Esophagus squamous epithelium (tissue), 5 donors: ENCODE measurements around the gene PTPRN2. TPM values are rescaled to one million over a fixed set of nuclear protein-coding genes. Genes with fewer than 3 reads are reported as not detected.

Source experiments
- DNase-seq: peaks from one replicate; lab custom pipeline; 2025; lab: John Stamatoyannopoulos, UW
- H3K27ac ChIP-seq, 4 donors: fragments of 200-600 bp; sonication (generic); one replicate each; pipeline ENCODE4 v1.5.1; 2016 to 2019; ENCODE audit warnings: mild to moderate bottlenecking in 1 of 4
- H3K27me3 ChIP-seq, 4 donors: fragments of 200-600 bp; sonication (generic); 1 replicate in 3 of 4; 2 replicates in 1 of 4; pipeline versions ENCODE4 v1.5.1 to v1.6.0; 2017 to 2021; ENCODE audit warnings: antibody characterized with exemption in 1 of 4
- H3K36me3 ChIP-seq, 3 donors: fragments of 200-600 bp; sonication (generic); one replicate each; pipeline ENCODE4 v1.5.1; 2016 to 2019
- H3K4me1 ChIP-seq, 3 donors: fragments of 200-600 bp; sonication (generic); one replicate each; pipeline ENCODE4 v1.5.1; 2017 to 2019
- H3K4me3 ChIP-seq, 4 donors: fragments of 200-600 bp; sonication (generic); 1 replicate in 3 of 4; 2 replicates in 1 of 4; pipeline ENCODE4 v1.5.1; 2016 to 2019; ENCODE audit warnings: mild to moderate bottlenecking in 2 of 4, moderate library complexity in 1 of 4
- H3K9me3 ChIP-seq, 3 donors: fragments of 200-600 bp; sonication (generic); one replicate each; pipeline ENCODE4 v1.5.1; 2016 to 2019
- POLR2A ChIP-seq, 4 donors: fragments of 450-650 bp; IDR thresholded peaks; one replicate each; pipeline ENCODE4 v1.6.1; 2017; ENCODE audit warnings: antibody characterized with exemption in 4 of 4, mild to moderate bottlenecking in 4 of 4, moderate library complexity in 3 of 4
- WGBS, 2 donors: methylation state at CpG; one replicate each; pipeline ENCODE4 v1.1.5; 2018; 5-methylcytosine and 5-hydroxymethylcytosine counted together
- intact Hi-C: fragments of 100-400 bp; cut with DNase I; formaldehyde crosslinking; loops from one replicate; pipeline ENCODE4 v1.15.0; 2022
- total RNA-seq, 4 donors: library from RNA; depleted of rRNA; stranded (reverse); fragments of >200 nt; gene quantifications; one replicate each; pipeline ENCODE4 v1.1.0, GENCODE V29; 2016
- TF ChIP-seq, protein P1 (sequence below), 6 experiments: fragments of 450-650 bp in 4 of 6; fragments of 200-600 bp in 2 of 6; sonication (generic) in 2 of 6; IDR thresholded peaks; one replicate each; pipeline ENCODE4 v1.5.1; 2016 to 2019; ENCODE audit warnings: antibody characterized with exemption in 6 of 6, mild to moderate bottlenecking in 4 of 6, moderate library complexity in 4 of 6
- donor health status: DM: yes; HTN: yes; CAD: no.

Gene PTPRN2
- total RNA-seq, 4 donors from 2014 or later: 0.38 to 2.7 (median 1.0) TPM

GRCh38 chr7:157514746-157515145 is 1072.9 kb downstream of the PTPRN2 start:
- H3K9me3 ChIP-seq: no peaks in the 10 kb centered on the region
- no peaks in the 10 kb centered on the region for H3K4me1 ChIP-seq
- no peaks in the 10 kb centered on the region for H3K36me3 ChIP-seq
- peaks cover 0 to 45% (median 0%) of the 10 kb centered on the region in 4 donors for H3K27me3 ChIP-seq
- H3K4me3 ChIP-seq: no peak overlapping the region
- WGBS, 2 donors: 70% methylated on average over 2 of the region's 6 CpGs; no CpG with 5 or more reads in 1 of the 2 donors
- no peak overlapping the region for H3K27ac ChIP-seq
- intact Hi-C loops: no loop called here
- TF ChIP-seq, protein P1, sequence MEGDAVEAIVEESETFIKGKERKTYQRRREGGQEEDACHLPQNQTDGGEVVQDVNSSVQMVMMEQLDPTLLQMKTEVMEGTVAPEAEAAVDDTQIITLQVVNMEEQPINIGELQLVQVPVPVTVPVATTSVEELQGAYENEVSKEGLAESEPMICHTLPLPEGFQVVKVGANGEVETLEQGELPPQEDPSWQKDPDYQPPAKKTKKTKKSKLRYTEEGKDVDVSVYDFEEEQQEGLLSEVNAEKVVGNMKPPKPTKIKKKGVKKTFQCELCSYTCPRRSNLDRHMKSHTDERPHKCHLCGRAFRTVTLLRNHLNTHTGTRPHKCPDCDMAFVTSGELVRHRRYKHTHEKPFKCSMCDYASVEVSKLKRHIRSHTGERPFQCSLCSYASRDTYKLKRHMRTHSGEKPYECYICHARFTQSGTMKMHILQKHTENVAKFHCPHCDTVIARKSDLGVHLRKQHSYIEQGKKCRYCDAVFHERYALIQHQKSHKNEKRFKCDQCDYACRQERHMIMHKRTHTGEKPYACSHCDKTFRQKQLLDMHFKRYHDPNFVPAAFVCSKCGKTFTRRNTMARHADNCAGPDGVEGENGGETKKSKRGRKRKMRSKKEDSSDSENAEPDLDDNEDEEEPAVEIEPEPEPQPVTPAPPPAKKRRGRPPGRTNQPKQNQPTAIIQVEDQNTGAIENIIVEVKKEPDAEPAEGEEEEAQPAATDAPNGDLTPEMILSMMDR (IDR thresholded peaks at IDR 0.05): no peak
- TF ChIP-seq POLR2A (IDR thresholded peaks at IDR 0.05): no peak
- no peak for DNase-seq

DNA sequence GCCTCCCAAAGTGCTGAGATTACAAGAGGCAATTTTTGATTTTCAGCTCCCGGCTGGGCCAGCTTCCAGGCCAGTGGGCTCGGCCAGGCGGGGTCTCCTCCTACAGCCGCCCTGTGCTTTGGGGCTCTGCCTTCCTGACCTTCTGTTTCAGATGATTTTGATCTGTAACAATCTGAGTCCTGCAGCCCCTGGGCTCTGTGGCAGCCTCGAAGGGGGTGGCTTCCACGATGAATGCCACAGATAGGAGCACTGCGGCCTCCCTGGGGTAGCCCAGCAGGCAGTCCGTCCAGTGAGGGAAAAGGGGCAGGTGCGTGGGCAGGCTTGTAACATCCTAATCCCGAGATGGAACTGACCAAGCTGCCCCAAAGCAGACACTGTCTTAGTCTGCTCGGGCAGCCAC is 1073.3 kb downstream of the PTPRN2 start:
- intact Hi-C loops: no loop called here
- H3K4me3 ChIP-seq: no peak overlapping the region
- no peak for DNase-seq
- 66 to 80% methylated on average over 6 to 10 of the region's 11 CpGs for WGBS, 2 donors
- H3K27me3 ChIP-seq: peaks cover 0 to 44% (median 0%) of the 10 kb centered on the region in 4 donors
- no peak overlapping the region for H3K27ac ChIP-seq
- H3K9me3 ChIP-seq: no peaks in the 10 kb centered on the region
- no peaks in the 10 kb centered on the region for H3K4me1 ChIP-seq
- no peaks in the 10 kb centered on the region for H3K36me3 ChIP-seq
- TF ChIP-seq POLR2A (IDR thresholded peaks at IDR 0.05): no peak
- TF ChIP-seq, protein P1 (IDR thresholded peaks at IDR 0.05): no peak

GRCh38 chr7:157513682-157514081 is 1073.9 kb downstream of the PTPRN2 start:
- 80 to 86% methylated on average over 16 of the region's 16 CpGs for WGBS, 2 donors
- intact Hi-C loops: no loop called here
- no peak for DNase-seq

DNA sequence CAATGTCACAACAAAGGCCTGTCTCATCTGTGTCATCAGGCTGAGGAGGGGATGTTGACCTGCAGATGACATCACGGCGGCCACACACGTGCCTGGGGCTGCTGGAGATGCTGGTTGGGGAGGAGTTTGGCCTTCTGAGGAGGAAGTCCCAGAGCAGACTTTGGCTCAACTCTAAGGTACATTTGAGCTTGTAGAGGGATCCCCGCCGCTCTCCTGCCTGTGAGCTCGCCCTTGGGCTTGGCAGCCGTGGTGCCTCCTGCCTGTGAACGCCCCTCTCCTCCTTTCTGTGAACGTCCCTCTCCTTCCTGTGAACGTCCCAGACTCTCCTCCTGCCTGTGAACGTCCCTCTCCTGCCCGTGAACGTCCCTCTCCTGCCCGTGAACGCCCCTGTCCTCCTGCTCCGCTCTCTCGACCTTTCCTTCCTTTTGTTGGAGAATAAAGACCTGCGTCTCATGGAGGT is 1074.4 kb downstream of the PTPRN2 start:
- no peak for DNase-seq
- 68 to 77% methylated on average over 11 to 18 of the region's 18 CpGs for WGBS, 2 donors
- H3K4me1 ChIP-seq: no peaks in the 10 kb centered on the region

More at GRCh38 chr7:157513682-157514081, 1073.9 kb downstream of the PTPRN2 start:
- no peak for TF ChIP-seq POLR2A (IDR thresholded peaks at IDR 0.05)
- TF ChIP-seq, protein P1 (IDR thresholded peaks at IDR 0.05): no peak
- H3K4me1 ChIP-seq: no peaks in the 10 kb centered on the region
- peaks cover 0 to 45% (median 0%) of the 10 kb centered on the region in 4 donors for H3K27me3 ChIP-seq
- no peak overlapping the region for H3K27ac ChIP-seq
- no peaks in the 10 kb centered on the region for H3K36me3 ChIP-seq
- H3K9me3 ChIP-seq: no peaks in the 10 kb centered on the region
- no peak overlapping the region for H3K4me3 ChIP-seq

GRCh38 chr7:157509226-157509625 is 1078.4 kb downstream of the PTPRN2 start:
- H3K27ac ChIP-seq: no peak overlapping the region
- DNase-seq: no peak
- H3K4me3 ChIP-seq: no peak overlapping the region
- peaks cover 0 to 7% (median 0%) of the 10 kb centered on the region in 3 donors for H3K9me3 ChIP-seq
- 72 to 73% methylated on average over 2 of the region's 2 CpGs for WGBS, 2 donors
- no peak for TF ChIP-seq POLR2A (IDR thresholded peaks at IDR 0.05)
- TF ChIP-seq, protein P1 (IDR thresholded peaks at IDR 0.05): no peak
- no peaks in the 10 kb centered on the region for H3K4me1 ChIP-seq
- H3K36me3 ChIP-seq: no peaks in the 10 kb centered on the region
- peaks cover 0 to 31% (median 0%) of the 10 kb centered on the region in 4 donors for H3K27me3 ChIP-seq
- intact Hi-C loops: no loop called here

More for the DNA sequence above, 1074.4 kb downstream of the PTPRN2 start:
- intact Hi-C loops: no loop called here
- no peaks in the 10 kb centered on the region for H3K9me3 ChIP-seq
- peaks cover 0 to 50% (median 0%) of the 10 kb centered on the region in 4 donors for H3K27me3 ChIP-seq
- H3K36me3 ChIP-seq: no peaks in the 10 kb centered on the region
- no peak for TF ChIP-seq POLR2A (IDR thresholded peaks at IDR 0.05)
- TF ChIP-seq, protein P1 (IDR thresholded peaks at IDR 0.05): no peak
- H3K27ac ChIP-seq: no peak overlapping the region
- H3K4me3 ChIP-seq: no peak overlapping the region
